A549 (cell line): ENCODE results near the gene CACNA1S.

ENCODE experiments used
- CBX2 ChIP-seq: fragments of 200-600 bp; sonication (generic); IDR thresholded peaks from 2 replicates; pipeline ENCODE4 v1.6.1; 2016; ENCODE audit warnings: low read depth, mild to moderate bottlenecking, borderline replicate concordance
- CHD2 ChIP-seq: fragments of 150-350 bp; IDR thresholded peaks from 2 replicates; pipeline ENCODE4 v1.6.1; 2014; ENCODE audit warnings: low read length; ENCODE audit not compliant: partially characterized antibody
- EP300 ChIP-seq, 2 experiments: fragments of >200 bp; sonication (Bioruptor Twin); formaldehyde crosslinking; IDR thresholded peaks; 2 replicates in 1 of 2; 3 replicates in 1 of 2; pipeline ENCODE4 v1.6.1; 2016 to 2017
- HMGXB4 ChIP-seq: fragments of 250-450 bp; sonication (Bioruptor Pico); IDR thresholded peaks from 2 replicates; pipeline ENCODE4 v1.5.0; 2021; ENCODE audit warnings: mild to moderate bottlenecking, moderate library complexity, borderline replicate concordance
- HOXA7 ChIP-seq: fragments of 250-450 bp; sonication (Bioruptor Pico); IDR thresholded peaks from 2 replicates; pipeline ENCODE4 v1.5.0; 2020; ENCODE audit warnings: mild to moderate bottlenecking, moderate library complexity
- MAFK ChIP-seq: fragments of 450-650 bp; IDR thresholded peaks from 2 replicates; pipeline ENCODE4 v1.6.1; 2014; ENCODE audit not compliant: partially characterized antibody
- MAZ ChIP-seq: fragments of 150-350 bp; IDR thresholded peaks from 2 replicates; pipeline ENCODE4 v1.6.1; 2014; ENCODE audit warnings: antibody characterized with exemption, low read depth, low read length, borderline replicate concordance
- POLR2A ChIP-seq: IDR thresholded peaks from 2 replicates; pipeline ENCODE4 v1.6.1; 2012; ENCODE audit warnings: mild to moderate bottlenecking, low read length
- SMC3 ChIP-seq: fragments of >200 bp; sonication (Bioruptor Twin); formaldehyde crosslinking; IDR thresholded peaks from 3 replicates; pipeline ENCODE4 v1.6.1; 2018; ENCODE audit warnings: inconsistent platforms
- USF2 ChIP-seq: fragments of 450-650 bp; IDR thresholded peaks from 2 replicates; pipeline ENCODE4 v1.6.1; 2014; ENCODE audit warnings: antibody characterized with exemption
- ZNF302 ChIP-seq: fragments of 250-450 bp; sonication (Bioruptor Pico); IDR thresholded peaks from 2 replicates; pipeline ENCODE4 v1.9.0; 2021; ENCODE audit warnings: inconsistent platforms, mild to moderate bottlenecking, moderate library complexity
- TF ChIP-seq, protein P1 (sequence below): fragments of >200 bp; sonication (Bioruptor Twin); formaldehyde crosslinking; IDR thresholded peaks from 3 replicates; pipeline ENCODE4 v1.5.1; 2016
- TF ChIP-seq, protein P2 (sequence below): fragments of 150-350 bp; IDR thresholded peaks from 2 replicates; pipeline ENCODE4 v1.6.1; 2014; ENCODE audit warnings: low read depth, mild to moderate bottlenecking, low read length

GRCh38 chr1:201009962-201010645 lies 102.1 kb downstream of the CACNA1S start:
- TF ChIP-seq, protein P1, sequence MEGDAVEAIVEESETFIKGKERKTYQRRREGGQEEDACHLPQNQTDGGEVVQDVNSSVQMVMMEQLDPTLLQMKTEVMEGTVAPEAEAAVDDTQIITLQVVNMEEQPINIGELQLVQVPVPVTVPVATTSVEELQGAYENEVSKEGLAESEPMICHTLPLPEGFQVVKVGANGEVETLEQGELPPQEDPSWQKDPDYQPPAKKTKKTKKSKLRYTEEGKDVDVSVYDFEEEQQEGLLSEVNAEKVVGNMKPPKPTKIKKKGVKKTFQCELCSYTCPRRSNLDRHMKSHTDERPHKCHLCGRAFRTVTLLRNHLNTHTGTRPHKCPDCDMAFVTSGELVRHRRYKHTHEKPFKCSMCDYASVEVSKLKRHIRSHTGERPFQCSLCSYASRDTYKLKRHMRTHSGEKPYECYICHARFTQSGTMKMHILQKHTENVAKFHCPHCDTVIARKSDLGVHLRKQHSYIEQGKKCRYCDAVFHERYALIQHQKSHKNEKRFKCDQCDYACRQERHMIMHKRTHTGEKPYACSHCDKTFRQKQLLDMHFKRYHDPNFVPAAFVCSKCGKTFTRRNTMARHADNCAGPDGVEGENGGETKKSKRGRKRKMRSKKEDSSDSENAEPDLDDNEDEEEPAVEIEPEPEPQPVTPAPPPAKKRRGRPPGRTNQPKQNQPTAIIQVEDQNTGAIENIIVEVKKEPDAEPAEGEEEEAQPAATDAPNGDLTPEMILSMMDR, result no peak
- TF ChIP-seq CHD2 (no peak), HMGXB4 (CRISPR knock-in tag) (no peak), EP300 (IDR thresholded peaks at IDR 0.05) (no peak), CBX2 (no peak), ZNF302 (no peak), MAFK (no peak), SMC3 (no peak), USF2 (no peak), MAZ (no peak), HOXA7 (CRISPR knock-in tag) (no peak), POLR2A (no peak)
- TF ChIP-seq, protein P2, sequence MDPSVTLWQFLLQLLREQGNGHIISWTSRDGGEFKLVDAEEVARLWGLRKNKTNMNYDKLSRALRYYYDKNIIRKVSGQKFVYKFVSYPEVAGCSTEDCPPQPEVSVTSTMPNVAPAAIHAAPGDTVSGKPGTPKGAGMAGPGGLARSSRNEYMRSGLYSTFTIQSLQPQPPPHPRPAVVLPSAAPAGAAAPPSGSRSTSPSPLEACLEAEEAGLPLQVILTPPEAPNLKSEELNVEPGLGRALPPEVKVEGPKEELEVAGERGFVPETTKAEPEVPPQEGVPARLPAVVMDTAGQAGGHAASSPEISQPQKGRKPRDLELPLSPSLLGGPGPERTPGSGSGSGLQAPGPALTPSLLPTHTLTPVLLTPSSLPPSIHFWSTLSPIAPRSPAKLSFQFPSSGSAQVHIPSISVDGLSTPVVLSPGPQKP, result no peak
